HEK293T (cell line): ENCODE data around the gene ZBTB24.

Experiments used
- CTCF ChIA-PET: fragments of 350-600 bp; formaldehyde crosslinking; extraction: SDS; loops from one replicate; lab custom pipeline; 2021; ENCODE audit warnings: antibody characterized with exemption, inconsistent platforms; lab: Yijun Ruan, JAX
- POLR2A ChIA-PET: fragments of 350-600 bp; formaldehyde crosslinking; extraction: SDS; loops from one replicate; lab custom pipeline; 2020; ENCODE audit warnings: antibody characterized with exemption, inconsistent platforms; lab: Yijun Ruan, JAX
- DNase-seq: peaks from one replicate; pipeline ENCODE4 v3.0.0; 2012; ENCODE audit warnings: mixed read lengths; ENCODE audit errors: extremely low spot score
- ARNT ChIP-seq: fragments of 450-650 bp; IDR thresholded peaks from 2 replicates; pipeline ENCODE4 v1.6.1; 2017; ENCODE audit warnings: mild to moderate bottlenecking
- BHLHE40 ChIP-seq: fragments of 450-650 bp; IDR thresholded peaks from 2 replicates; pipeline ENCODE4 v1.6.1; 2016; ENCODE audit warnings: mild to moderate bottlenecking, moderate library complexity, borderline replicate concordance
- CTBP1 ChIP-seq: fragments of 450-650 bp; IDR thresholded peaks from 2 replicates; pipeline ENCODE4 v1.6.1; 2016; ENCODE audit warnings: borderline replicate concordance
- ELF4 ChIP-seq: fragments of 450-650 bp; IDR thresholded peaks from 2 replicates; pipeline ENCODE4 v1.6.1; 2017; ENCODE audit warnings: antibody characterized with exemption
- FOXA1 ChIP-seq: fragments of 450-650 bp; IDR thresholded peaks from 2 replicates; pipeline ENCODE4 v1.6.1; 2016; ENCODE audit warnings: mild to moderate bottlenecking
- FOXK2 ChIP-seq: fragments of 450-650 bp; IDR thresholded peaks from 2 replicates; pipeline ENCODE4 v1.6.1; 2016; ENCODE audit warnings: mild to moderate bottlenecking
- FOXM1 ChIP-seq: fragments of 450-650 bp; IDR thresholded peaks from 2 replicates; pipeline ENCODE4 v1.6.1; 2017; ENCODE audit warnings: mild to moderate bottlenecking, borderline replicate concordance
- HDGF ChIP-seq: fragments of 450-650 bp; IDR thresholded peaks from 2 replicates; pipeline ENCODE4 v1.6.1; 2017; ENCODE audit warnings: antibody characterized with exemption, borderline replicate concordance
- L3MBTL2 ChIP-seq: fragments of 450-650 bp; conservative IDR thresholded peaks from 2 replicates; pipeline ENCODE4 v1.6.1; 2016; ENCODE audit warnings: mild to moderate bottlenecking
- LEF1 ChIP-seq: fragments of 450-650 bp; IDR thresholded peaks from 2 replicates; pipeline ENCODE4 v1.6.1; 2017; ENCODE audit warnings: mild to moderate bottlenecking, borderline replicate concordance
- NFRKB ChIP-seq: fragments of 450-650 bp; IDR thresholded peaks from 2 replicates; pipeline ENCODE4 v1.6.1; 2016; ENCODE audit warnings: mild to moderate bottlenecking, moderate library complexity
- SP1 ChIP-seq: fragments of 450-650 bp; IDR thresholded peaks from 2 replicates; pipeline ENCODE4 v1.6.1; 2017
- SUZ12 ChIP-seq: fragments of 450-650 bp; IDR thresholded peaks from 2 replicates; pipeline ENCODE4 v1.6.1; 2016; ENCODE audit warnings: mild to moderate bottlenecking
- TARDBP ChIP-seq: fragments of 450-650 bp; IDR thresholded peaks from 2 replicates; pipeline ENCODE4 v1.6.1; 2016
- ZNF384 ChIP-seq: fragments of 450-650 bp; IDR thresholded peaks from 2 replicates; pipeline ENCODE4 v1.6.1; 2016
- TF ChIP-seq, protein P1 (sequence below): fragments of 450-650 bp; IDR thresholded peaks from 2 replicates; pipeline ENCODE4 v1.6.1; 2016

Gene ZBTB24

DNA sequence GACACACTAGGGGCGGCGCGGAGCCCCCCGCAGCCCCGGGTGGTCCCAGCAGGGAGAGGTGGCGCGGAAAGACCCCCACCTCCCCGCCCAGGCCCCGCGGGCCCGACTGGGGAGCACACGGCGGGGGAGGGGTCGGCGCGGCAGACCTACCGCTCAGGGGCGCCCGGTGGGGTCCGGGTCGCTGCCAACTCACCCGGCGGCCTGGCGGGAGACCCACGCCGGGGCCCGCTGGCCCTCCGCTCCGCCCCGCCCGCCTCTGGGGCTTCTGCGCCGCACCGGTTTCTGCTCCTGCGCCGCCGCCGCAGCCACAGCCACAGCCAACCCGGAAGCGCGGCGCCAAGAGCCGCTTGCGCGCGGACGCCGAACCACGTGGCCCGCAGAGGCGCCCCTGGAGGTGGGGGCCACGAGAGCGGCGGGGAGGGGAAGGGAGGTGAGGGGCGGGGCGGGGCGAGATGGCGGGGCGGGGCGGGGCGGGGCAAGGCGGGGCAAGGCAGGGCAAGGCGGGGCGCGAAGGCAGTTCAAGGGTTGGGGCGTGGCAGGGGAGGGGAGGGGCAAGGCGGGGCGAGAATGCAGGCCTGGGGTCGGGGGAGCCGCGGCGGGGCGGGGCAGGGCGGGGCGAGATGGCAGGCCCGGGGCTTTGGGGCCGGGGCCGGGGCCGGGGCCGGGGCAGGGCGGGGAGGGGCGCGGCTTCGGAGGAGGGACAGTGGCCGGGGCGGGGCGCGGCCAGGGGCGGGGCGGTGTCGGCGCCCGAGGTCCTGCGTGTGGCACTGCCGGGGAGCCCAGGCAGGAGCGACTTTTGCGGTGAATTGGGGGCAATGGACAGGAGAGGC, at the start of gene ZBTB24:
Gene ZBTB24 (minus strand): TSS at position 315 of the 830 bp plus-strand sequence. CDS start 1,193 bp downstream, outside the sequence.
- POLR2A ChIA-PET, result interaction anchor here (1.0 to 1.7 kb wide), 5 partner anchors 8 to 101 kb away, joined by 3 to 6 read pairs (median 3); partner anchors contain the start of gene CD164
- CTCF ChIA-PET, result interaction anchor here (0.6 kb wide), 1 partner anchor 187 kb away, joined by 3 read pairs; no protein-coding TSS in a partner anchor
- DNase-seq, result peak; percentile 95
- peak; percentile 48; the same call in 1 of the 2 replicates for TF ChIP-seq LEF1
- TF ChIP-seq TARDBP, result no peak
- TF ChIP-seq ELF4, result peak; percentile 37; the same call in 1 of the 2 replicates

DNA sequence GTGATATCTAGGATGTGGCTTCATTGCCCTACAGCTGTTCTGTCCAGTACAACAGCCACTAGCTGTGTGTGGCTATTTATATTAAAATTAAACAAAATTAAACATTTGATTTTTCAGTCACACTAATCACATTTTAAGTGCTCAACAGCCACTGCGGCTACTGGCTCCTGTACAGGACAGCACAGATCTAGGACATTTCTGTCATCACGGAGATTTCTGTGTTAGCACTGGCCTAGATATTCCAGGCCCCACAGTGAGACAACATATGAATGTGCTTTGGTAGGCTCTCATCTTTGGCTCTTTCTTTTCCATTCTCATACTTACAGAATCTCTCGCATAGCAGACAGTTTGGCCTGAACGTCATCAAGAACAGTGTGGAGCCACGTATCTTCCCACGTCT, 48.4 kb upstream of the ZBTB24 start:
- ChIA-PET CTCF (no interaction called here), POLR2A (no interaction called here)
- no peak for DNase-seq
- TF ChIP-seq FOXM1 (no peak), FOXK2 (no peak), SP1 (no peak), ARNT (no peak), ZNF384 (no peak), SUZ12 (no peak), FOXA1 (no peak), NFRKB (no peak), ELF4 (no peak), LEF1 (no peak), TARDBP (no peak), BHLHE40 (no peak), L3MBTL2 (no peak), CTBP1 (no peak), HDGF (no peak)
- TF ChIP-seq, protein P1, sequence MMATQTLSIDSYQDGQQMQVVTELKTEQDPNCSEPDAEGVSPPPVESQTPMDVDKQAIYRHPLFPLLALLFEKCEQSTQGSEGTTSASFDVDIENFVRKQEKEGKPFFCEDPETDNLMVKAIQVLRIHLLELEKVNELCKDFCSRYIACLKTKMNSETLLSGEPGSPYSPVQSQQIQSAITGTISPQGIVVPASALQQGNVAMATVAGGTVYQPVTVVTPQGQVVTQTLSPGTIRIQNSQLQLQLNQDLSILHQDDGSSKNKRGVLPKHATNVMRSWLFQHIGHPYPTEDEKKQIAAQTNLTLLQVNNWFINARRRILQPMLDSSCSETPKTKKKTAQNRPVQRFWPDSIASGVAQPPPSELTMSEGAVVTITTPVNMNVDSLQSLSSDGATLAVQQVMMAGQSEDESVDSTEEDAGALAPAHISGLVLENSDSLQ, result no peak

DNA sequence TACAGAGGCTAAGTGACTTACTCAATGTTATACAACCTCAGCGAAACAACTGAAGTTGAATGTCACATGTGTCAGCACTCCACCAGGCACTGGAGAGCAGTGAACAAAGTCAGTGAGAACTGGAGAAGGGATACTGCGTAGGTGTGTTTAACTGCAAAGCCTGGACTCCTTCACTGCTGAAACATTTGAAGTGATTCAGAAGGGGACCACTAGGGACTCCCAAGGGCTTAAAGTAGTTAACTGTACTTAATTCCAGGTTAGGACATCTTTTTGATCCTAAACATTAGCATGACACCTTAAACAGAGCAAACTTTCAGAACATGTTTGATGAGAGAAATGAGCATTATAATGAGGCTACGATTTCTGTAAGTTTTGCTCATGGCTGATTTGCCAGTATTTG, 45.0 kb upstream of the ZBTB24 start:
- ChIA-PET POLR2A (no interaction called here), CTCF (interaction anchor here (0.6 to 1.9 kb wide), 3 partner anchors 11 to 511 kb away, joined by 3 to 9 read pairs (median 4); no protein-coding TSS in a partner anchor)
- DNase-seq, result peak; percentile 44
- TF ChIP-seq FOXK2 (no peak), FOXM1 (no peak), NFRKB (no peak), LEF1 (no peak), ARNT (no peak)
- TF ChIP-seq, protein P1, result no peak

- ChIA-PET CTCF (interaction anchor here (0.6 to 1.9 kb wide), 5 partner anchors 10 to 526 kb away, joined by 3 to 9 read pairs (median 4); no protein-coding TSS in a partner anchor), POLR2A (no interaction called here)
- TF ChIP-seq ZNF384, result no peak
- no peak for TF ChIP-seq LEF1
- TF ChIP-seq ARNT, result no peak
- TF ChIP-seq, protein P1, result no peak
- TF ChIP-seq BHLHE40, result no peak
- no peak for TF ChIP-seq FOXM1
- TF ChIP-seq NFRKB, result no peak
- DNase-seq, result peak; percentile 68
These were observed 44.0 kb upstream of the ZBTB24 start for GRCh38 chr6:109526905-109527628.

DNA sequence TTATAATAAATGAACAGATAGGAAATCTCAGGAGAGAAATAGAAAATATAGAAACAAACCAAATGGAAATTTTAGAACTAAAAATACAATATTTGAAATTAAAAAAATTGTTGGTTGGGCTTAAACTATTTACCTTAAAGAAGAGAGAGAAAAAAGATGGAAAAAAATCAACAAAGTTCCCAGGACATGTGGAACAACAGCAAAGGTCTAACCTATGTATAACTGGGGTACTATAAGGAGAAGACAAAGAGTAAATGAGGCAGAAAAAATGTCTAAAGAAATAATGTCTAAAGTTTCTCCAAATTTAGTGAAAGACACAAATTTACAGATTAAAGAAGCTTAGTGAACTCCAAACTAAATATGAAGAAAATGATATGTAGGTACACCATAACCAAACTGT, 41.1 kb upstream of the ZBTB24 start:
- CTCF ChIA-PET, result no interaction called here
- TF ChIP-seq SP1, result no peak
- DNase-seq, result no peak
- POLR2A ChIA-PET, result no interaction called here

- TF ChIP-seq, protein P1, result no peak
- TF ChIP-seq LEF1 (no peak), BHLHE40 (no peak)
- DNase-seq, result no peak
- ChIA-PET CTCF (no interaction called here), POLR2A (no interaction called here)
These were observed 40.5 kb upstream of the ZBTB24 start for GRCh38 chr6:109523478-109523877.
